Measurements from ENCODE around the gene BIN1.

The BIN1 gene

DNA sequence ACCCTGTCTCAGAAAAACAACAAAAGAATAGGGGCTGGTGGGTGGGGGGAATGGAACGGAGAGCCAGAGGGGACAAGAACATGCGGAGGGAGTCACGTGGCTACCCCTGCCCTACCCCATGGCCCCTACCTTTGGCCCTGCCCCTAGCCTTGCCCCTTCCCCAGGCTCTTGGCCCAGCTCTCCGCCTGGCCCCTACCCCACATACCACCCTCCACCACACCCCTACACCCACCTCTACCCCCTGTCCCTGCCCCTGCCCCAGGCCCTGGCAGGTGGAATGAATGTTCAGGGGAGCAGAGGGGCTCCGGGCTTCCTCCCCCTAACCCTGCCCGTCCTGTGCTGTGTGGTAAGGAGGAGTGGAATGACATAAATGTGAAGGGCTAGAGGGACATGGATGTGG, 15.1 kb downstream of the BIN1 start:
- DNase-seq (ENCODE audit: low read depth) = no peak

DNA sequence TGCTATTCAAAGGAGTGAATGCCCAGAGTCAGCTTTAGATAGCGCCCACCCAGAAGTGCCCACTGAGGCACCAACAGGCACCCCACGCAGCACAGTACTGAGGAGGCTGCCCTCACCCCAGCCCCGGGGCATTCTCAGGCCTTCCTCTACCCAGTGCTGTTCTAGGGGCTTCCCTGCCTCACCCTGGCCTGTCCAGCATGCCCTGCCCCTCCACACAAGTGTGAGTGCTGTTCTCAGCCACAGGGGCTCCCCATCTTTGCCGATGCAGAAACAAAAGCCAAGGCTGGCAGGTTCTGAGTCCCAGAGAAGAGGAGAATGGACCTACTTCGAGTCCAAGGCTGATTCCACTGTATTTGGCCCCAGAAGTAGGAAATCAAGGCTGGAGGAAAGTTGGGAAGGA, 15.8 kb downstream of the BIN1 start:
- no peak for DNase-seq (ENCODE audit: low read depth)

DNA sequence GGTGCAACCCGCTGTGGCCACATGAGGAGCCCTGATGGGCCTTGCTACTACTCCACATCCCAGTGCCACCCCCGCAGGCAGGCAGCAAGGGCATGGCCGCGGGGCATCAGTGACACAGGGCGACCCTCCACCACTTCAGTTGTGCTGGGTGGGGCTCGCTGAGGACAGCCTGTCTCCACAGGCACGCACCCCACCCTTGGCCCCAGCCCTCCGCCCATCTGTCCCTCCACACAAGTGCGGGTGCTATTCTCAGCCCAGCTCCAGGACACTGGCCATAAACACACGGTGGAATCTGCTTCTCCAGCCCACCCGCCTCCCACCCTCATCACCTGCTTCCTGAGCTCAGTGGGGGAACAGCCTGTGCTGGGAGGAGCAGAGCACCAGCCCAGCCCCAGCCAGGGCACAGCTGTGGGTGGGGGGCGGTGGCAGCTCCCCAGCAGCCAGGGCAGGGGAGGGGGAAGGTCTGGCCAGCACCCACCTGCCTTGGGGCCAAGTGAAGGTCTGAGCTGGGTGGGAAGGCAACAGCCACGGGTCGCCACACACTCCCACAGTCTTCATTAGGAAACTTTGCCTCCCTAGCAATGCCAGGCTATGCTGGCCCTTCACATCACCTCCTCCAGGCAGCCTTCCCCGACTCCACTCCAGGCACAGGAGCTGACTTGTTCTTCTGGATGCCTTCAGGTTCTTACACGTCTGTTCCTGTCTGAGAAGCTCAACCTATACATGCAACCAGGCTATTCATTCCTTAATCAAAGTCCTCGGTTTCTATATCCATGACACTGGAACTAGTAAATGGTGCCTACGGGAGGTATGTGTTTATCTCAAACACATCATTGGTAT, 16.5 kb downstream of the BIN1 start:
- no peak for DNase-seq (ENCODE audit: low read depth)

DNA sequence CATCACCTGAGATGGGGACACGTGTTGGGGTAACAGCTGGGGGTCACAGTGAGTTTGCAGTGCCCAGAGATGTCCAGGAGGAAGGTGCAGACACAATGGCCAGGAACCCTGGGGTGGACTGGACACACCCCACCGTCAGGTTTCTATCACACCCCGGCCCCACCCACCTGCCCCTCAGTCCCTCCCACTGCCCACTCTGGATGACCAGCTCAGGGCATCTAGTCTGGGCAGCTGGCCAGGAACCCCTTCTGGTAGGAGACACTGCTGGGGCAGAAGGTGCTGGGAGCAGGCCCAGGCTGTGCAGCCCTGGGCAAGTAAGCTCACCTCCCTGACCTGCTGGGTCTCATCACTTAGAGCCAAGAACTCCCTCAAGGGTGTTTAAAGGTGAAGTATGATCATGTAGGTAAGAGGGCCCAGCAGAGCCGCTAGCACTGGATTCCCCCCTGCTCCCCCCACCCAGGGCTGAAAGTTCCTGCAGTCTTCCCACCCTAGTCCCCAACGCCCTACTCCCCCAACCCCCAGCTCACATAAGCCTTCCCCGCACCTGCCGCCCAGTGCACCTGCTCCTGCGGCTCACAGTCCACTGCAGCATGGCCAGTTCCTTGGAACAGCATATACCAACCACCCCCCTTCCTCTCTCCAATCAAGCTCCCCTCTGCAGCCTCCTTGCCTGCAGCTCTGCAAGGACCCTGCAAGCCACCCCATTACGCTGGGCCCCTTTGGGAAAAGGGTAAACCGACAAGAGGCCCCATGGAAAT, 17.3 kb downstream of the BIN1 start:
- DNase-seq (ENCODE audit: low read depth) = no peak

- DNase-seq (ENCODE audit: low read depth) = no peak
These were observed 18.2 kb downstream of the BIN1 start for GRCh38 chr2:127088706-127089105.

GRCh38 chr2:127087791-127088495, 19.0 kb downstream of the BIN1 start:
- DNase-seq (ENCODE audit: low read depth) = no peak

DNA sequence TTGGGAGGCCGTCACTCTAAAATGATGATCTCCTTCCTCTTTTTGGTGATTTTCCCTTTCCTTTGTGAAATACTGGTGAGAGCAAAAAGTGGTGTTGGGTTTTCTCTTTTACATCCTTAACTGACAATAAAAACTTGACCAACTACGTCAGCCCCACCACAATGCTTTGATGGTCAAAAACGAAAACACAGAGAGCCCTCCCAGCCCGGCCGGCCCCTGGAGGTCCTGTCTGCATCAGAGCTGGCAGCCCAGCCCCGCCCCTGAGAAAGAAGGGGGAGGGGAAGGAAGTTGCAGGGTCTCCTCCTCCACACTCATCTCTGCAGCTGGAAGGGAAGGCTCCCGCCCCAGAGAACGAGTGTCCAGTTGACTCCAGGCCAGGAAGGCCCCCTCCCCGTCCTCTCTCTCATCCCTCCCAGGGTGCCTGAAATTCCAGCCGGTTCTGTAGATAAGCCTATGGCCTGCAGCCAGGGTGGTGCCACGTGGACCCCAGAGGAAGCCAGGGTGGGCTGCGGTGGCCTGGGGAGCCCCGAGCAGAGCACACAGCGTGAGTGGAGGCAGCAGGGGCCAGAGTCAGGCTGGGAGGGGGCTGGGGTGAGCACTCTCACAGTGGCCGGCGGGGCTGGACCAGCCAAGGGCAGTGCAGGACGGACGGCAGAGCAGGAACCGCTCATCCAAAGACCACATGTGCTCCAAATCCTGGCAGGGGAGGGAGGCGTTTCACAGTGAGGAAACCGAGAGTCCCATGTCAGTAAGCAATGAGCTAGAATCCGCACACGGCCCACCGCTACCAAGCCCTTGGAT, 19.8 kb downstream of the BIN1 start:
- no peak for DNase-seq (ENCODE audit: low read depth)

- DNase-seq (ENCODE audit: low read depth) = no peak
These were observed 21.7 kb downstream of the BIN1 start for GRCh38 chr2:127085317-127085681.

DNA sequence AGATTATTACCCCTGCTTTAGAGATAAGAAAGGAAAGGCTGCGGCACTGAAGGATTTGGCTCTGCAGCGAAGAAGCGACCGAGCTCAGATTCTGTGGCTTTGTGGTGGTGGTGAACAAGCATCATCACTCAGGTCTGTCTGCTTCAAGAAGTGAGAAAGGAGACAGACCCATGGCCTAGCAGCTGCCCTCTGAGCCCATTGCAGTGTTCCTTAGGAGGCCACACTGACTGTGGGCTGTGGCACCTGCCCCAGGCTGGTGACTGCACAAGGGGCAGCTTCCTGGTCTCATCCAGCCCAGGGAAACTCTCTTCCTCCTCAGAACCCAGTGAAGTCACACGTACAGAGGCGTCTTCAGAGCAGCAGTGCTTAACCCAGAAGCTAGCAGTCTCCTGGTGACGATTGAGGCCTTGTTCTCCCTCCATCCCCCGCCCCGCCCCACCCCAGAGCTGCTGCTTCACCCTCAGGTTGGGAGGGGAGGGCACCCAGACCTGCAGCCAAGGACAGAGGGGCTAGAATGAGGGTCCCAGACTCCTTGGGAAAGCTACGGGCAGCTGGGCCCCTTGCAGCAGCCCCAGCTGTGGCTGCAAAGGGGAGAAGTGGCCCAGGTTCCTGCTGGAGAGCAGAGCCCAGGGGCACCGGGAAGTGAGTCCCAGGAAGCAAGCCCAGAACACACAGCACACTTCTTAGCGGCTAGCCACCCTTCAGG, 22.2 kb downstream of the BIN1 start:
- no peak for DNase-seq (ENCODE audit: low read depth)

DNA sequence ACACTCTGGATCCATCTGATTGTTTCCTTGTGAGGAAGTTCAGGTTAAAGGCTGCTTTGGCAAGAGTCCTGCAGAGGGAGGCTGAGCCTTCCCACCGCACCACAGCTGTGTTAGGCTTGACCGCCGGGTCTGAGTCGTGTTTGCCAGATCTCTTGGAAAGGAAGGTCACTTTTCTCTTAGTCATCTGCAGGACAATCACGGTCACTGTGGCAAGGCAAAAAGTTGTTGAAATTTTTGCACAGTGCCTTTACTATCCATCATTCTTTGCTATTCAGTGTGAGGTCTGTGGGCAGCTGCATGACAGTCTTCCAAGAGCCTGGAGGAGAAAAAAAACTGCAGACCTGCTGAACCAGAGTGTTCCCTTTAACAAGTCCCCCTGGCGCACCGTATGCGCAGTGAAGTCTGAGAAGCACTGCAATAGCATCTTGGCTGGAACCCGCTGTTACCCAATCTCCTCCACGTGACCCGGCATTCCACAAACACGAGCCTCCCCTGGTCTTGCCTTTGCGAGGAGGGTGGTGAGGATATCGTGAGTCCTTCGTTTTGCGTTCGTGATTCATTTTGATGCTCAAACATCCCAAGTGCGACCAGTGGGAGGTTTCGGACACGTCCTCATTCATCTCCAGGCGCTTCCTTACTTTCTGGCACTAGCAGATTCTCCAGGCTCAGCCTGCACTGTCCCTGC, 23.0 kb downstream of the BIN1 start:
- DNase-seq (ENCODE audit: low read depth) = no peak

- DNase-seq (ENCODE audit: low read depth) = no peak
These were observed 24.0 kb downstream of the BIN1 start for GRCh38 chr2:127082974-127083373.

DNA sequence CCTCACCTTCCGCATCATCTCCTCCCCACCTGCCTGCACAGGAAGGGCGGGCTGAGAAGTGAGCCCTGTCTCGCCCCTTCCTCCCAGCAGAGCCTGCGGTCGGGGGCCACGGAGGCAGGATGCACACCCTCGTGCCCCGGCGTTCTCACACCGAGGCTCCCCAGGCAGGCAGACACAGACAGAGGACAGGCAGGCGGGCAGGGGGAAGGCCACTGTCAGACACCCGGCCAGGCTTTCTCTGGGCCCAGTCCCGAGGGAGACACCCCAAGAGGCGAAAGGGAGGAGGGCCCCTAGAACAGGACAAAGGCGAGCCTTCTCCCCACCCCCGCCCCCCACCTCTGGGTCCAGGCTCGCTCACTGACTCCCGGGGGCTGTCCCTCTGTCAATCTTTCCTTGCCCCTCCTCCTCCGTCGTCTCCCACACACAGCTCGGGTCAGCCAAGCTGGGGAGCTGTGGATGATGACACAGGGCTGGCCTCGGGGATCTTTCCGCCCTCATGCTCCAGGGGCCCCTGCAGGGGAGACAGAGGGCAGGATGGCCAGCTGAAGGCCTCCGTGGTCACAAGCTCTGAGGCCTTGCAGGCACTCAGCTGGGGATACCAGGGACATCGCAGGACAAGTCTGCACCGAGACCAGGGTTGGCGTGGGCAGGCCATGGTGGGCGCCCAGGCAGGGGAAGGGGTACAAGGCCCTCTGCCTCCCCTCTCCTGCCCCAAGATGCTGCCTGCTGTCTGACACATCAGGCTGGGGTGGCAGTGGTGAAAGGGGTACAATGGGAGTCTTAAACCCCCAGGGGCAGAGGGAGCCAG, 24.9 kb downstream of the BIN1 start:
- peak; percentile 61 for DNase-seq (ENCODE audit: low read depth)

DNA sequence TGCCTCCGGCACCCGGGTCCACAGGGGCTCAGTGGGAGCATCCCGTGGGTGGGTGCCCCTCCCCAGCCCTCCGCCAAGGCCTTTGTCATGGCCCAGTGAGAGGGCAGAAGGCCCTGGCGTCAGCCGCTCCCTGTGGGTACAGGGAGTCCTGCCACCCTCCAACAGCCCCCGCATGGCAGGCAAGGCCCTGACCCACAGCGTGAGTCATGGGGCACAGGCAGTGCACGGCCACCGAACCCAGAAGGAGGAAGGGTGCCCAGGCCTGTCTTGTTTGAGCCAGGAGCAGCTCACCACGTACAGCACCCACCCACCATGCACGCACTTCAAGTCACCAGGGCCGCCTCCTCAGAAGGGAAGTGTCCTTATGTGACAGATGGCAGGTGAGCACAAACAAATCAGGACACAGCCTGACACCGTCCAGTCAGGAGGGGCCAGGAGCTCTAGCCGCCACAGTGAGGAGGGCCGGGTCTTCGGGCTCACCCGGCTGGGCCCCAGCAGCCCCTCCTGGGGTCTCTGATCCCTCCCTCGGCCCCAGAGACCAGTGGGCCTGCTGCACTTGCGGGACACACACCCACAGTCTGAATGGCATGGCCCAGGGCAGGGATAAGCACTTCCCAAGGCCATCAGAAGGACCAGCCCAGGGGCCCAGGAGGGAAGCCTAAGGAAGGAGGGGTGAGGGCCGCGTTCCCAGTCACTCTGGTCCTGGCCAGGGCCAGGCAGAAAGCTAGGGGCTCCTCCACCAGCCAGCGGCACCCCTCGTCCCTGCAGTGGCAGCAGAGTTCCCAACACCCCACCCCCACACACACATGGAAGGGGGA, 25.8 kb downstream of the BIN1 start:
- DNase-seq (ENCODE audit: low read depth) = peak; percentile 19

GRCh38 chr2:127080226-127080937, 26.6 kb downstream of the BIN1 start:
- DNase-seq (ENCODE audit: low read depth) = no peak

- DNase-seq (ENCODE audit: low read depth) = no peak
These were observed 27.5 kb downstream of the BIN1 start for GRCh38 chr2:127079358-127079920.

DNA sequence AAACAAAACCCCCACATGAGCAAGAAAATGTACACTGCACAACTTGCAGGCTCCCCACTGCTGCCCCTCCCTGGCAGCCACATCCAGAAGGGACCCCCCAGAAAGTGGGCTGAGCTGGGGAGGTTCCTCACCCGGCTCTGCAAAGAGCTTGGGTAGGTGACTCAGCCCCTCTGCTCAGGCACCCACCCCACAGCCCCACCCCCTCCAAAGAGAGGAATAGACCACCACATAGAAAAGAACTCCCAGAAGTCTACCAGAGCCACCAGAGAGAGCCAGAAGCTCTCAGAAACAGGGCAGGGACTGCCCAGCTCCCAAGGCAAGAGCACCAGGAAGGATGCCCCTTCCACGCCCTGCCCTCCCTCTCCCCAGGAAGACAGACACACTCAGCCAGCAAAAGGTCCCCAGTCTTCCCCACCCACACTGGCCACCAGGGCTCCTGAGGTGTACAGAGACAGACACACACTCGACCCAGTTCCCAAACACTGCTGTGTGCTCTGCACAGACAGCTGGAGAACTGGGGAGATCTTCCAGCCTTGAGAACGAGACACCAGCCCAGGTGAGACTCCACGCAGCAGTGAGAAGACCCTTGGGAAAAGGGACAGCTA, 28.2 kb downstream of the BIN1 start:
- no peak for DNase-seq (ENCODE audit: low read depth)

- DNase-seq (ENCODE audit: low read depth) = no peak
These were observed 28.9 kb downstream of the BIN1 start for GRCh38 chr2:127078028-127078427.

- DNase-seq (ENCODE audit: low read depth) = no peak
These were observed 30.0 kb downstream of the BIN1 start for GRCh38 chr2:127076924-127077323.

All from T follicular helper cell (primary cell).